GM18951 (cell line): ENCODE measurements around the gene VEZF1.

Experiments
- POLR2A ChIP-seq: IDR thresholded peaks from 4 replicates; pipeline ENCODE4 v1.6.1; 2011; ENCODE audit warnings: mild to moderate bottlenecking; ENCODE audit not compliant: insufficient read length, insufficient read depth; ENCODE audit errors: extremely low read depth
- in situ Hi-C: fragments of 300-500 bp; cut with MboI; formaldehyde crosslinking; loops from one replicate; pipeline ENCODE4 v1.12.0; 2022; ENCODE audit warnings: low sequenced_read_pairs, mixed read lengths, inconsistent platforms; ENCODE audit not compliant: unreplicated experiment

Gene VEZF1

GRCh38 chr17:57987581-57988300 is at the start of gene VEZF1:
VEZF1 (minus strand) TSS chr17:57988254; CDS start chr17:57988111, 143 bp downstream.
- in situ Hi-C loops, result no loop called here
- TF ChIP-seq POLR2A, result no peak

- in situ Hi-C loops, result no loop called here
- no peak for TF ChIP-seq POLR2A
These were observed 44.8 kb upstream of the VEZF1 start for GRCh38 chr17:58032691-58033415.

GRCh38 chr17:58028578-58028977 is 40.5 kb upstream of the VEZF1 start:
- in situ Hi-C loops, result no loop called here
- no peak for TF ChIP-seq POLR2A

GRCh38 chr17:58020401-58020800 is 32.3 kb upstream of the VEZF1 start:
- no peak for TF ChIP-seq POLR2A
- in situ Hi-C loops, result no loop called here

- in situ Hi-C loops, result no loop called here
- TF ChIP-seq POLR2A, result no peak
These were observed 31.5 kb upstream of the VEZF1 start for GRCh38 chr17:58019521-58019920.

- in situ Hi-C loops, result no loop called here
- no peak for TF ChIP-seq POLR2A
These were observed 31.0 kb upstream of the VEZF1 start for GRCh38 chr17:58019039-58019438.

- TF ChIP-seq POLR2A, result no peak
- in situ Hi-C loops, result no loop called here
These were observed 22.2 kb upstream of the VEZF1 start for GRCh38 chr17:58010067-58010799.

- peak; percentile 51 for TF ChIP-seq POLR2A
- in situ Hi-C loops, result loop anchor here (10.0 kb wide), 1 partner anchor 113 kb away; no protein-coding TSS in a partner anchor
These were observed 20.0 kb upstream of the VEZF1 start for GRCh38 chr17:58007781-58008706.

- in situ Hi-C loops, result loop anchor here (10.0 kb wide), 1 partner anchor 112 kb away; no protein-coding TSS in a partner anchor
- peak; percentile 95 for TF ChIP-seq POLR2A
These were observed 19.1 kb upstream of the VEZF1 start, which contains the start of gene SRSF1 for GRCh38 chr17:58006924-58007780. SRSF1 (minus strand) TSS chr17:58007246; CDS start chr17:58007137, 109 bp downstream.

- in situ Hi-C loops, result loop anchor here (10.0 kb wide), 1 partner anchor 112 kb away; no protein-coding TSS in a partner anchor
- TF ChIP-seq POLR2A, result no peak
These were observed 18.5 kb upstream of the VEZF1 start for GRCh38 chr17:58006560-58006923.

- no peak for TF ChIP-seq POLR2A
- in situ Hi-C loops, result loop anchor here (10.0 kb wide), 1 partner anchor 111 kb away; no protein-coding TSS in a partner anchor
These were observed 17.9 kb upstream of the VEZF1 start for GRCh38 chr17:58005728-58006559.
